ENCODE results near the gene ATP5F1D. TPM values are rescaled to one million over a fixed set of nuclear protein-coding genes. Genes with fewer than 3 reads are reported as not detected.

The ATP5F1D gene
- total RNA-seq, 1 donor from 2014 or later = 501 TPM

- Histone ChIP-seq H3K4me1 (peaks cover 100% of the 10 kb centered on the region), H3K9me3 (replicated peaks) (no peaks in the 10 kb centered on the region), H3K27ac (replicated peaks) (peak overlapping the region; percentile 94), H3K27me3 (ENCODE audit: low read depth) (no peaks in the 10 kb centered on the region), H3K36me3 (peaks cover 19% of the 10 kb centered on the region), H3K4me3 (peak overlapping the region; percentile 48)
- TF ChIP-seq CTCF (IDR thresholded peaks at IDR 0.05; ENCODE audit: borderline replicate concordance) = no peak
- intact Hi-C loops (cut with micrococcal nuclease) = no loop called here
- no peak for DNase-seq
Observed at GRCh38 chr19:1214299-1214861, 27.2 kb upstream of the ATP5F1D start.

DNA sequence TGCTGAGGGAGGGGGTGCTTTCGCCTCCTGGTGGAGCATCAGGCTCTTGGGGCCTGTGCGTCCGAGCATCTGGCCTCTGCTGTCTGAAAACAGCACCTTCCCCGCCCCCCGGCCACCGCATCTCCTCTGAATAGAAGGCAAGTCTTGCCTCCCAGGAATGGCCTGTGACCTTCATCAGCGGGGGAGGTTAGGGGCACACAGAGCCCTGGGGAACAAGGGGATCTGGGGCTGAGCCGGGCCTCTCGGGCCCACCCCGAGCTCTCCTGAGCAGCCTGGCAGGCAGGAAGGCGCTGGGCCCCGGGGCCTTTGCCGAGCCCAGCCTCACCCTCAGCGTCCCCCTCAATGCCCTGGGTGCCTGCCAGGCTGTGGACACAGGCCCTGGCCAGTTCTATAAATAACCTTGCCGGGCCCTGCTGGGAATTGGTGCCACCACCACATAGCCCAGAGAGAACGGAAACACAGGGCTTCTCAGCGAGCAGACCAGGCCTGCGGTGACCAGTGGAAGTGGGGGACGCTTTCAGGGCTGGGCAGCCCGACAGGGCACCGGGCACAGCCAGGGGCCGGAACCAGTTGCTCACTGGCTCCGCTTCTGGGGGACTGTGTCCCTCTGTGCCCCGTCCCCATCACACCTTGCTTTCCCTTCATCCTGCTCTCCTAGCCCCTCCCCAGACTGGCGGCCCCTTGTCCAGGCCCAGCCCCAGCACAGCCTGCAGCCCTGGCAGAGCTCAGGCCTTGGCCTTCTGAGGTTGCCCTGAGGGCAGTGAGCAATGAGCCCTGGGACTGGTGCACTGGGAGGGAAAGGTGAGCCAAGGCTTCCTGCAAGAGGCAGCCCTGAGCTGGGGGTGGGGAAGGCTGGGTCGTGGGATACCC, 26.5 kb upstream of the ATP5F1D start:
- Histone ChIP-seq H3K9me3 (replicated peaks) (no peaks in the 10 kb centered on the region), H3K36me3 (peaks cover 14% of the 10 kb centered on the region), H3K27me3 (ENCODE audit: low read depth) (no peaks in the 10 kb centered on the region), H3K27ac (replicated peaks) (peak overlapping the region; percentile 94), H3K4me3 (peak overlapping the region; percentile 48), H3K4me1 (peaks cover 100% of the 10 kb centered on the region)
- peak; percentile 77 for DNase-seq
- intact Hi-C loops (cut with micrococcal nuclease) = no loop called here
- TF ChIP-seq CTCF (IDR thresholded peaks at IDR 0.05; ENCODE audit: borderline replicate concordance) = no peak

GRCh38 chr19:1216756-1217155, 24.8 kb upstream of the ATP5F1D start:
- no peaks in the 10 kb centered on the region for H3K27me3 ChIP-seq (ENCODE audit: low read depth)
- no peak for TF ChIP-seq CTCF (IDR thresholded peaks at IDR 0.05; ENCODE audit: borderline replicate concordance)
- DNase-seq = no peak
- H3K4me1 ChIP-seq = peaks cover 100% of the 10 kb centered on the region
- no peak overlapping the region for H3K4me3 ChIP-seq
- H3K27ac ChIP-seq (replicated peaks) = peak overlapping the region; percentile 94
- H3K9me3 ChIP-seq (replicated peaks) = no peaks in the 10 kb centered on the region
- intact Hi-C loops (cut with micrococcal nuclease) = no loop called here
- peaks cover 23% of the 10 kb centered on the region for H3K36me3 ChIP-seq

DNA sequence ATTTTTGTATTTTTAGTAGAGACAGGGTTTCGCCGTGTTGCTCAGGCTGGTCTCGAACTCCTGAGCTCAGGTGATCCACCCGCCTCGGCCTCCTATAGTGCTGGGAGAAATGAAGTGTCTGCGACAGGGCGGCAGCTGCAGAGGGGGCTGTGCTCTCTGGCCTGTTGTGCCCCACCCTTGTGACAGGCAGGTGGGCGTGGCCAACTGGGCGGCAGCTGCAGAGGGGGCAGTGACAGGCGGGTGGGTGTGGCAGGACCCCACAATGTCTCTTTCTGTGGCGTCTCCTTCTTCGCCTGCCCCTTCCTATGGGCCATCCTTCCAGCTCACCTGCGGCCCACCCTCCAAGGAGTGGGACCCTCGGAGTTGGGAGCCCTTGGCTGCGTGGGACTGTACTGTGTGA, 24.2 kb upstream of the ATP5F1D start:
- H3K36me3 ChIP-seq = peaks cover 23% of the 10 kb centered on the region
- no peak for DNase-seq
- no peak for TF ChIP-seq CTCF (IDR thresholded peaks at IDR 0.05; ENCODE audit: borderline replicate concordance)
- peak overlapping the region; percentile 94 for H3K27ac ChIP-seq (replicated peaks)
- H3K9me3 ChIP-seq (replicated peaks) = no peaks in the 10 kb centered on the region
- no peak overlapping the region for H3K4me3 ChIP-seq
- H3K4me1 ChIP-seq = peaks cover 100% of the 10 kb centered on the region
- intact Hi-C loops (cut with micrococcal nuclease) = no loop called here
- no peaks in the 10 kb centered on the region for H3K27me3 ChIP-seq (ENCODE audit: low read depth)

- Histone ChIP-seq H3K4me1 (peaks cover 98% of the 10 kb centered on the region), H3K36me3 (peaks cover 37% of the 10 kb centered on the region), H3K9me3 (replicated peaks) (no peaks in the 10 kb centered on the region), H3K27me3 (ENCODE audit: low read depth) (no peaks in the 10 kb centered on the region), H3K4me3 (no peak overlapping the region), H3K27ac (replicated peaks) (peak overlapping the region; percentile 94)
- no peak for DNase-seq
- intact Hi-C loops (cut with micrococcal nuclease) = no loop called here
- no peak for TF ChIP-seq CTCF (IDR thresholded peaks at IDR 0.05; ENCODE audit: borderline replicate concordance)
Observed at GRCh38 chr19:1218751-1219567, 22.6 kb upstream of the ATP5F1D start.

Data from left ventricle myocardium inferior (tissue), 1 donor.